Left ventricle myocardium inferior (tissue), 1 donor: ENCODE results near the gene NUP210. TPM values are rescaled to one million over a fixed set of nuclear protein-coding genes. Genes with fewer than 3 reads are reported as not detected.

Source experiments
- DNase-seq: peaks from one replicate; pipeline ENCODE4 v3.0.0-alpha.2; 2020
- H3K27ac ChIP-seq: fragments of 200-600 bp; replicated peaks from 2 replicates; pipeline ENCODE4 v1.8.0; 2021
- H3K27me3 ChIP-seq: fragments of 200-600 bp; 2 replicates; pipeline ENCODE4 v1.8.0; 2021; ENCODE audit warnings: low read depth
- H3K36me3 ChIP-seq: fragments of 200-600 bp; 2 replicates; pipeline ENCODE4 v1.8.0; 2021
- H3K4me1 ChIP-seq: fragments of 200-600 bp; 2 replicates; pipeline ENCODE4 v1.8.0; 2021
- H3K4me3 ChIP-seq: fragments of 200-600 bp; 2 replicates; pipeline ENCODE4 v1.8.0; 2021; ENCODE audit warnings: mild to moderate bottlenecking, moderate library complexity
- H3K9me3 ChIP-seq: fragments of 200-600 bp; replicated peaks from 2 replicates; pipeline ENCODE4 v1.8.0; 2021
- CTCF ChIP-seq: fragments of 200-600 bp; IDR thresholded peaks from 2 replicates; pipeline ENCODE4 v1.8.0; 2021; ENCODE audit warnings: antibody characterized with exemption, mild to moderate bottlenecking, borderline replicate concordance
- intact Hi-C: fragments of 100-400 bp; cut with micrococcal nuclease; formaldehyde crosslinking; loops from one replicate; pipeline ENCODE4 v1.11.0; 2022
- total RNA-seq: library from RNA; stranded (reverse); fragmentation: NEBNext Ultra II Directional; extraction: Animal tissue kit (Norgen Biotek cat#: 25700); gene quantifications from one replicate; pipeline ENCODE4 v1.2.1, GENCODE V29; 2021
- donor health status: DM: no; HTN: yes; CAD: no; lungs with severe emphysema.

The NUP210 gene
- total RNA-seq, 1 donor from 2014 or later: 2.8 TPM

GRCh38 chr3:13364602-13365271 is 55.4 kb downstream of the NUP210 start:
- Histone ChIP-seq H3K27me3 (no peaks in the 10 kb centered on the region), H3K36me3 (no peaks in the 10 kb centered on the region), H3K4me3 (no peak overlapping the region), H3K4me1 (no peaks in the 10 kb centered on the region), H3K27ac (no peak overlapping the region), H3K9me3 (no peaks in the 10 kb centered on the region)
- TF ChIP-seq CTCF: no peak
- DNase-seq: no peak
- intact Hi-C loops: no loop called here

- H3K36me3 ChIP-seq: no peaks in the 10 kb centered on the region
- no peaks in the 10 kb centered on the region for H3K9me3 ChIP-seq
- H3K4me1 ChIP-seq: no peaks in the 10 kb centered on the region
- no peaks in the 10 kb centered on the region for H3K27me3 ChIP-seq
- no peak overlapping the region for H3K4me3 ChIP-seq
- H3K27ac ChIP-seq: no peak overlapping the region
- intact Hi-C loops: no loop called here
- no peak for DNase-seq
- no peak for TF ChIP-seq CTCF
Measured at GRCh38 chr3:13362551-13362950, 57.6 kb downstream of the NUP210 start.

GRCh38 chr3:13359916-13360315 is 60.2 kb downstream of the NUP210 start:
- Histone ChIP-seq H3K27me3 (no peaks in the 10 kb centered on the region), H3K4me3 (no peak overlapping the region), H3K36me3 (no peaks in the 10 kb centered on the region), H3K27ac (no peak overlapping the region), H3K9me3 (no peaks in the 10 kb centered on the region), H3K4me1 (no peaks in the 10 kb centered on the region)
- no peak for DNase-seq
- TF ChIP-seq CTCF: no peak
- intact Hi-C loops: no loop called here

- no peak for DNase-seq
- H3K27me3 ChIP-seq: no peaks in the 10 kb centered on the region
- no peaks in the 10 kb centered on the region for H3K36me3 ChIP-seq
- intact Hi-C loops: no loop called here
- no peak overlapping the region for H3K27ac ChIP-seq
- H3K9me3 ChIP-seq: no peaks in the 10 kb centered on the region
- H3K4me1 ChIP-seq: no peaks in the 10 kb centered on the region
- TF ChIP-seq CTCF: no peak
- H3K4me3 ChIP-seq: no peak overlapping the region
Measured at GRCh38 chr3:13358643-13359042, 61.5 kb downstream of the NUP210 start.

GRCh38 chr3:13358051-13358450 is 62.1 kb downstream of the NUP210 start:
- intact Hi-C loops: no loop called here
- no peak overlapping the region for H3K4me3 ChIP-seq
- no peaks in the 10 kb centered on the region for H3K9me3 ChIP-seq
- DNase-seq: no peak
- no peaks in the 10 kb centered on the region for H3K27me3 ChIP-seq
- TF ChIP-seq CTCF: no peak
- H3K36me3 ChIP-seq: no peaks in the 10 kb centered on the region
- no peaks in the 10 kb centered on the region for H3K4me1 ChIP-seq
- no peak overlapping the region for H3K27ac ChIP-seq

GRCh38 chr3:13357074-13357473 is 63.0 kb downstream of the NUP210 start:
- H3K9me3 ChIP-seq: no peaks in the 10 kb centered on the region
- intact Hi-C loops: no loop called here
- H3K36me3 ChIP-seq: no peaks in the 10 kb centered on the region
- H3K4me1 ChIP-seq: no peaks in the 10 kb centered on the region
- DNase-seq: no peak
- no peak overlapping the region for H3K4me3 ChIP-seq
- no peaks in the 10 kb centered on the region for H3K27me3 ChIP-seq
- no peak for TF ChIP-seq CTCF
- H3K27ac ChIP-seq: no peak overlapping the region
